ENCODE results near the gene PDP2. TPM values are rescaled to one million over a fixed set of nuclear protein-coding genes. Genes with fewer than 3 reads are reported as not detected.

The PDP2 gene
- total RNA-seq, 1 donor from 2014 or later = 11.3 TPM

GRCh38 chr16:66926171-66926947 is 46.0 kb downstream of the PDP2 start:
- DNase-seq (ENCODE audit: low spot score) = no peak
- no peak overlapping the region for H3K27ac Mint-ChIP-seq (ENCODE audit: unreplicated experiment)
- TF ChIP-seq CTCF (IDR thresholded peaks at IDR 0.05; ENCODE audit: unreplicated experiment) = no peak
- no peaks in the 10 kb centered on the region for H3K36me3 Mint-ChIP-seq (ENCODE audit: low read depth, unreplicated experiment)
- no peaks in the 10 kb centered on the region for H3K9me3 Mint-ChIP-seq (ENCODE audit: unreplicated experiment)
- peaks cover 20% of the 10 kb centered on the region for H3K27me3 Mint-ChIP-seq (ENCODE audit: unreplicated experiment)
- H3K4me1 Mint-ChIP-seq (ENCODE audit: unreplicated experiment) = no peaks in the 10 kb centered on the region
- H3K4me3 Mint-ChIP-seq (ENCODE audit: unreplicated experiment) = no peak overlapping the region

GRCh38 chr16:66926961-66927436 is 46.7 kb downstream of the PDP2 start:
- TF ChIP-seq CTCF (IDR thresholded peaks at IDR 0.05; ENCODE audit: unreplicated experiment) = no peak
- Mint-ChIP-seq H3K9me3 (ENCODE audit: unreplicated experiment) (no peaks in the 10 kb centered on the region), H3K4me3 (ENCODE audit: unreplicated experiment) (no peak overlapping the region), H3K27me3 (ENCODE audit: unreplicated experiment) (peaks cover 20% of the 10 kb centered on the region), H3K27ac (ENCODE audit: unreplicated experiment) (no peak overlapping the region), H3K36me3 (ENCODE audit: low read depth, unreplicated experiment) (no peaks in the 10 kb centered on the region), H3K4me1 (ENCODE audit: unreplicated experiment) (no peaks in the 10 kb centered on the region)
- DNase-seq (ENCODE audit: low spot score) = no peak

- Mint-ChIP-seq H3K27me3 (ENCODE audit: unreplicated experiment) (peaks cover 20% of the 10 kb centered on the region), H3K4me1 (ENCODE audit: unreplicated experiment) (peaks cover 6% of the 10 kb centered on the region), H3K27ac (ENCODE audit: unreplicated experiment) (no peak overlapping the region), H3K36me3 (ENCODE audit: low read depth, unreplicated experiment) (peaks cover 8% of the 10 kb centered on the region), H3K9me3 (ENCODE audit: unreplicated experiment) (no peaks in the 10 kb centered on the region), H3K4me3 (ENCODE audit: unreplicated experiment) (no peak overlapping the region)
- no peak for DNase-seq (ENCODE audit: low spot score)
- no peak for TF ChIP-seq CTCF (IDR thresholded peaks at IDR 0.05; ENCODE audit: unreplicated experiment)
Measured at GRCh38 chr16:66927918-66928649, 47.8 kb downstream of the PDP2 start.

GRCh38 chr16:66928702-66929388 is 48.5 kb downstream of the PDP2 start:
- peaks cover 13% of the 10 kb centered on the region for H3K4me1 Mint-ChIP-seq (ENCODE audit: unreplicated experiment)
- peak overlapping the region; percentile 47 for H3K4me3 Mint-ChIP-seq (ENCODE audit: unreplicated experiment)
- no peaks in the 10 kb centered on the region for H3K9me3 Mint-ChIP-seq (ENCODE audit: unreplicated experiment)
- no peak overlapping the region for H3K27ac Mint-ChIP-seq (ENCODE audit: unreplicated experiment)
- H3K36me3 Mint-ChIP-seq (ENCODE audit: low read depth, unreplicated experiment) = peaks cover 15% of the 10 kb centered on the region
- DNase-seq (ENCODE audit: low spot score) = no peak
- H3K27me3 Mint-ChIP-seq (ENCODE audit: unreplicated experiment) = peaks cover 15% of the 10 kb centered on the region
- no peak for TF ChIP-seq CTCF (IDR thresholded peaks at IDR 0.05; ENCODE audit: unreplicated experiment)
